PC-9 (cell line): ENCODE measurements around the gene TNN. TPM values are rescaled to one million over a fixed set of nuclear protein-coding genes. Genes with fewer than 3 reads are reported as not detected.

ENCODE experiments used
- BruUV-seq: library from RNA; stranded (reverse); fragments of 400-500 nt; replicated peaks from 2 replicates; lab custom pipeline; 2021; lab: Mats Ljungman, UMichigan
- CTCF ChIA-PET: fragments of 300-600 bp; sonication (Branson Sonifier 250); formaldehyde crosslinking; loops from one replicate; lab custom pipeline; 2022; ENCODE audit warnings: antibody characterized with exemption; lab: Charles Lee
- POLR2A ChIA-PET: fragments of 300-600 bp; sonication (Branson Sonifier 250); formaldehyde crosslinking; loops from one replicate; lab custom pipeline; 2022; ENCODE audit warnings: antibody characterized with exemption; ENCODE audit not compliant: unreplicated experiment; lab: Charles Lee
- DNase-seq, 2 experiments: peaks; one replicate each; pipeline versions ENCODE4 v3.0.0 to v3.0.0-alpha.2; 2015 to 2022; ENCODE audit warnings: mixed read lengths in 1 of 2
- H2AFZ ChIP-seq: fragments of 200-600 bp; sonication (generic); 2 replicates; pipeline ENCODE4 v1.8.1; 2017; ENCODE audit warnings: antibody characterized with exemption
- H3F3A ChIP-seq: fragments of 200-600 bp; sonication (generic); 2 replicates; pipeline ENCODE4 v1.8.1; 2017; ENCODE audit warnings: antibody characterized with exemption, mild to moderate bottlenecking, low read depth; ENCODE audit not compliant: insufficient read depth
- H3K27ac ChIP-seq: fragments of 200-600 bp; sonication (generic); 2 replicates; pipeline ENCODE4 v1.6.1; 2016; ENCODE audit warnings: mixed run types
- H3K27me3 ChIP-seq: fragments of 200-600 bp; sonication (generic); 2 replicates; pipeline ENCODE4 v1.6.1; 2016; ENCODE audit warnings: low read depth, mixed run types; ENCODE audit not compliant: insufficient read depth
- H3K36me3 ChIP-seq: fragments of 200-600 bp; sonication (generic); 2 replicates; pipeline ENCODE4 v1.6.1; 2016; ENCODE audit warnings: low read depth, mixed run types
- H3K4me1 ChIP-seq: fragments of 200-600 bp; sonication (generic); replicated peaks from 2 replicates; pipeline ENCODE4 v1.6.1; 2016; ENCODE audit warnings: mixed run types; ENCODE audit not compliant: insufficient read depth
- H3K4me2 ChIP-seq: fragments of 200-600 bp; sonication (generic); 2 replicates; pipeline ENCODE4 v1.6.1; 2017; ENCODE audit warnings: mixed run types
- H3K4me3 ChIP-seq: fragments of 200-600 bp; sonication (generic); 2 replicates; pipeline ENCODE4 v1.6.1; 2016; ENCODE audit warnings: mixed run types
- H3K79me2 ChIP-seq: fragments of 200-600 bp; sonication (generic); 2 replicates; pipeline ENCODE4 v1.6.1; 2017; ENCODE audit warnings: low read depth, mixed run types
- H3K9me2 ChIP-seq: fragments of 200-600 bp; sonication (generic); 2 replicates; pipeline ENCODE4 v1.8.1; 2017; ENCODE audit warnings: mild to moderate bottlenecking; ENCODE audit not compliant: insufficient read depth
- H3K9me3 ChIP-seq: fragments of 200-600 bp; sonication (generic); 2 replicates; pipeline ENCODE4 v1.8.1; 2016; ENCODE audit warnings: low read depth; ENCODE audit not compliant: insufficient read depth
- H4K20me1 ChIP-seq: fragments of 200-600 bp; sonication (generic); 2 replicates; pipeline ENCODE4 v1.8.1; 2017; ENCODE audit not compliant: insufficient read depth
- CTCF ChIP-seq: fragments of 200-600 bp; sonication (generic); conservative IDR thresholded peaks from 2 replicates; pipeline ENCODE4 v1.6.1; 2017; ENCODE audit warnings: mixed run types, antibody characterized with exemption, mild to moderate bottlenecking, moderate library complexity
- EZH2 ChIP-seq: fragments of 200-600 bp; sonication (generic); IDR thresholded peaks from 2 replicates; pipeline ENCODE4 v1.8.0; 2017; ENCODE audit warnings: antibody characterized with exemption, low read depth
- intact Hi-C: fragments of 100-400 bp; cut with micrococcal nuclease; formaldehyde crosslinking; loops from one replicate; pipeline ENCODE4 v1.10.0; 2022; ENCODE audit not compliant: unreplicated experiment
- total RNA-seq: library from RNA; stranded (reverse); gene quantifications from 2 replicates; pipeline ENCODE4 v1.2.3, GENCODE V29; 2021

TNN gene
- total RNA-seq, 1 experiment from 2014 or later = not detected

- Histone ChIP-seq H3K27me3 (no peaks in the 10 kb centered on the region), H3K36me3 (no peaks in the 10 kb centered on the region), H3K4me3 (no peak overlapping the region), H3F3A (no peaks in the 10 kb centered on the region), H4K20me1 (0 out of 2 replicates have a peak, but pooled peaks cover 2% of the 10 kb centered on the region), H3K9me3 (no peaks in the 10 kb centered on the region), H3K4me1 (0 out of 2 replicates have a peak, but pooled peaks cover 6% of the 10 kb centered on the region), H3K79me2 (no peaks in the 10 kb centered on the region), H3K9me2 (no peaks in the 10 kb centered on the region), H2AFZ (no peak overlapping the region), H3K4me2 (no peak overlapping the region), H3K27ac (no peak overlapping the region)
- intact Hi-C loops = no loop called here
- DNase-seq = no peak
- ChIA-PET CTCF (interaction anchor here (0.6 kb wide), 1 partner anchor 432 kb away, joined by 6 read pairs; no protein-coding TSS in a partner anchor), POLR2A (no interaction called here)
- TF ChIP-seq EZH2 = no peak
- no peak for TF ChIP-seq CTCF
- BruUV-seq = no TSS peak
Observed at GRCh38 chr1:175179837-175180590, 112.4 kb downstream of the TNN start.

GRCh38 chr1:175182201-175182746 is 114.6 kb downstream of the TNN start:
- ChIA-PET POLR2A (no interaction called here), CTCF (no interaction called here)
- intact Hi-C loops = no loop called here
- no peaks in the 10 kb centered on the region for H3K36me3 ChIP-seq
- no peaks in the 10 kb centered on the region for H3F3A ChIP-seq
- H3K9me3 ChIP-seq = no peaks in the 10 kb centered on the region
- H3K27me3 ChIP-seq = no peaks in the 10 kb centered on the region
- DNase-seq = no peak
- H2AFZ ChIP-seq = no peak overlapping the region
- H3K79me2 ChIP-seq = no peaks in the 10 kb centered on the region
- H3K4me3 ChIP-seq = no peak overlapping the region
- H3K9me2 ChIP-seq = no peaks in the 10 kb centered on the region
- BruUV-seq = no TSS peak
- H3K4me1 ChIP-seq = no peaks in the 10 kb centered on the region
- H4K20me1 ChIP-seq = 0 out of 2 replicates have a peak, but pooled peaks cover 2% of the 10 kb centered on the region
- no peak overlapping the region for H3K27ac ChIP-seq
- TF ChIP-seq EZH2 = no peak
- TF ChIP-seq CTCF = no peak
- H3K4me2 ChIP-seq = no peak overlapping the region

GRCh38 chr1:175183586-175183985 is 116.0 kb downstream of the TNN start:
- Histone ChIP-seq H2AFZ (no peak overlapping the region), H4K20me1 (0 out of 2 replicates have a peak, but pooled peaks cover 2% of the 10 kb centered on the region), H3K4me2 (no peak overlapping the region), H3K4me1 (no peaks in the 10 kb centered on the region), H3K9me2 (no peaks in the 10 kb centered on the region), H3K36me3 (no peaks in the 10 kb centered on the region), H3F3A (no peaks in the 10 kb centered on the region), H3K27me3 (no peaks in the 10 kb centered on the region), H3K27ac (no peak overlapping the region), H3K9me3 (no peaks in the 10 kb centered on the region), H3K79me2 (no peaks in the 10 kb centered on the region), H3K4me3 (no peak overlapping the region)
- no TSS peak for BruUV-seq
- CTCF ChIA-PET = no interaction called here
- POLR2A ChIA-PET = no interaction called here
- intact Hi-C loops = no loop called here
- DNase-seq = no peak
- no peak for TF ChIP-seq EZH2
